H1 (cell line): Measurements from ENCODE around the gene EYA4. TPM values are rescaled to one million over a fixed set of nuclear protein-coding genes. Genes with fewer than 3 reads are reported as not detected.

Source experiments
- KDM1A ChIP-seq: fragments of 200-600, 300-600 bp; sonication (generic); IDR thresholded peaks from 2 replicates; pipeline ENCODE4 v1.7.1; 2016; ENCODE audit warnings: mild to moderate bottlenecking, low read length, borderline replicate concordance
- polyA plus RNA-seq, 7 experiments: library from polyadenylated mRNA; depleted of rRNA in 3 of 7; stranded (reverse) in 5 of 7; unstranded in 2 of 7; fragments of >200 nt in 5 of 7; fragments of 200-250 nt in 2 of 7; gene quantifications; 1 replicate in 5 of 7; 2 replicates in 1 of 7; 4 replicates in 1 of 7; pipeline versions ENCODE4 v1.2.1 to v1.2.3, GENCODE V29; 2011 to 2013; ENCODE audit warnings: missing spikeins in 2 of 7, mixed read lengths in 2 of 7
- total RNA-seq: library from RNA; stranded (reverse); fragmentation: NEBNext Ultra II Directional; extraction: Animal tissue kit (Norgen Biotek cat#: 25700); gene quantifications from 2 replicates; pipeline ENCODE4 v1.2.1, GENCODE V29; 2021

EYA4 gene
- total and polyA plus RNA-seq, 2 of the 8 experiments (the other 6 are each of a cell fraction or from before 2014, with no cell fraction given): 0.06 to 0.17 TPM

DNA sequence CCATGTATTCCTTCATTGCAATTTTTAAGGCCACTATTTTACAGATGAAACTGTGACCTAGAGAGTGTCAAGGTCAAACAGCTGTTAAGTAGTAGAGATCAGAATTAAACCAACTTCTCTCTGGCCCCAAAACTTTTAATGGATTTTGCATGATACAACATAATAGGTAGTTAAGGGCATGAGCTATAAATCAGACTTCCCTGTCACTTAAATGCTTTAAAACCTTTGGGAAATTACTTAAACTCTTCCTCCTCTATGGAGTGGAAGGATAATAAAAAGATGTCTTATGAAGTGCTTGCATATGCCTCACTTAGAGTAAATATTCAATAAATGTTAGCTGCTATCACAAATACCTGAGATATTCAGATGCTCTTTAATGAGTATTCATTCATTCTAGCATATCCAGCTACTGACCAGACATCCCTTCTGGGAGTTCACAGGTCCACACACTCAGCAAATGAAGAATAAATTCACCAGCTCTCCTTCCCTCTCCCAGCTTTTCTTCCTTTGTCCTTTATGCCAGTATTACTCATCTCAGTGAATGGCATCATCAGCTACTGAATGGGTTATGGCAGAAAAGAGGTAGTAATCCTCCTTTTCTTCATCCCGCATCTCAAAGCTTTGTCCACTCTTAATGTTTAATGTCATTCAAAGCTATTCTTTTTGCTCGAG is 36.2 kb downstream of the EYA4 start (continued):
- no peak for TF ChIP-seq KDM1A
- TF ChIP-seq, all 59 proteins: peak for 0
